Measurements from ENCODE around the gene CEACAM4.

Gene CEACAM4

DNA sequence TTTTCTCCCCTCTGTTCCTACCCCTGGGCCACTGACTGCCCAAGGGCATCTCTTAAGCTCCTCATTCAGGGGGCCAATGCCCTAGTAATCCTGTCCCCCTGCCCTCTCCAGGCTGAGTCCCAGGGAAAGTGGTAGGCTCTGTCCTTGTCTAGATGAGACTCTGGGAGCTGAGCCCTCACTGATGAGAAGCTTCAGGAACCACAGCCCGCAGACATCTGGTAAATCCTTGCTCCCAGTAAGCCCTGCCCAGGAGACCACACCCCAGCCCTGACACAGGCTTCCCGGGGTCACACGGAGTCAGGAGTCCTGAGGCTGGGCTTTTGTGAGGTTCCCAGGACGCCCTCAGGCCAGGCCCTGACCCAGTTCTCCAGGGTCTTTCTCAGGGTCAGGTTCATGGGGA is 1.9 kb downstream of the CEACAM4 start:
- TF ChIP-seq, protein P1, sequence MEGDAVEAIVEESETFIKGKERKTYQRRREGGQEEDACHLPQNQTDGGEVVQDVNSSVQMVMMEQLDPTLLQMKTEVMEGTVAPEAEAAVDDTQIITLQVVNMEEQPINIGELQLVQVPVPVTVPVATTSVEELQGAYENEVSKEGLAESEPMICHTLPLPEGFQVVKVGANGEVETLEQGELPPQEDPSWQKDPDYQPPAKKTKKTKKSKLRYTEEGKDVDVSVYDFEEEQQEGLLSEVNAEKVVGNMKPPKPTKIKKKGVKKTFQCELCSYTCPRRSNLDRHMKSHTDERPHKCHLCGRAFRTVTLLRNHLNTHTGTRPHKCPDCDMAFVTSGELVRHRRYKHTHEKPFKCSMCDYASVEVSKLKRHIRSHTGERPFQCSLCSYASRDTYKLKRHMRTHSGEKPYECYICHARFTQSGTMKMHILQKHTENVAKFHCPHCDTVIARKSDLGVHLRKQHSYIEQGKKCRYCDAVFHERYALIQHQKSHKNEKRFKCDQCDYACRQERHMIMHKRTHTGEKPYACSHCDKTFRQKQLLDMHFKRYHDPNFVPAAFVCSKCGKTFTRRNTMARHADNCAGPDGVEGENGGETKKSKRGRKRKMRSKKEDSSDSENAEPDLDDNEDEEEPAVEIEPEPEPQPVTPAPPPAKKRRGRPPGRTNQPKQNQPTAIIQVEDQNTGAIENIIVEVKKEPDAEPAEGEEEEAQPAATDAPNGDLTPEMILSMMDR (IDR thresholded peaks at IDR 0.05; ENCODE audit: low read depth, low read length) = no peak
- no peak for DNase-seq (ENCODE audit: extremely low read depth, low read depth)

DNA sequence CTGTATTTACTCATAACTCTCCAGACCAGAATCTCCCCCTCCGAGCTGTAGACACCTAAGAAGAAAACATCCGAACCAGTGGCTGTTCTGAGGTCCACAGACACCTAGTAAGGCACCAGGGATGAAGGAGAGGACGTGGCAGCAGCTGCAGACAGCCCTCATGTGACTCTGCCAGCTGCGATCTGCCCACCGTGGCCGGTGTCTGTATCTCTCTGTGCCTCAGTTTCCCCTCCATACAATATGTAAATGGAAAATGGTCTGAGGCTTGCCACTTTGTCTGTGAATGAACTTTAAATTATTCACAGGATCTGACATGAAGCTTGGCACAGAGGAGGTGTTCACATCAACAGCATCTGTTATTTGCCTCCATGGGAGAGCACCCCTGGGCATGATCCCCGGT is 2.4 kb downstream of the CEACAM4 start:
- no peak for DNase-seq (ENCODE audit: extremely low read depth, low read depth)
- TF ChIP-seq, protein P1 (IDR thresholded peaks at IDR 0.05; ENCODE audit: low read depth, low read length) = no peak

DNA sequence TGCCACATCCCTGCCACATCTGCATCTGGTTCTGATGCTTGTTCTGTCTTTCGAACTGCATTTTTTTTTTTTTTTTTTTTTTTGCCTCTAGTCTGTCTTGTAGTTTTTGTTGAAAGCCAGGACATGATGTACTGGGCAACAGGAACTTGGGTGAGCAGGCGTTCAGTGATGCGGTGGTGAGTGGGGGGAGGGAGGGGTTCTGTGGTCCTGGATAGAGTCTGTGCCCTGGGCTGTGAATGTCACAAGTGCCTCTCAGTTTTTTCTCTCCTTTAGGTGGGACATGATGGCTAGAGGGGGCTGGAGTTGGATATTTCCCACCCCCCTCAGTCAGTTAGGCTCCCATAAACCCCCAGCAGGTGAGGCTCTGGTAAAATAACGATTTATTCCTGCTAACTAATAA is 3.5 kb downstream of the CEACAM4 start:
- DNase-seq (ENCODE audit: extremely low read depth, low read depth) = no peak
- TF ChIP-seq, protein P1 (IDR thresholded peaks at IDR 0.05; ENCODE audit: low read depth, low read length) = no peak

DNA sequence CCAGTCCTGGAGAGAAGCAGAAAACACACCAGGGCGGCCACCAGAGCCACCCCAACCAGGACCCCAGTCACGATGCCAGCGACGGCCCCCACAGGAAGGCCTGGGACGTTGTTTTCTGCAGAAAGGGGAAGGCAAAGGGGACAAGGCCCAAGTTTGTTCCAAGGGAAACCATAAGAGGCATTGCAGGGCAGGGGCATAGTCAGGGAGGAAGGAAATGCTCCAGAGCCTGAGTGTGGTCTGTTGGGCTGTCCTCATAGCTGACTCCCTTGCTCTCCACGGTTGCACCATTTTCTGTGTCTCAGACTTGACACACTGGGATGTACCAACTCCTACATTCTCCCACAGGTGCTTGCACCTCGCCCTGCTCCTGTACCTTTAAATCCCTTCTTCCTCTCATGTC is 5.2 kb downstream of the CEACAM4 start:
- DNase-seq (ENCODE audit: extremely low read depth, low read depth) = no peak
- TF ChIP-seq, protein P1 (IDR thresholded peaks at IDR 0.05; ENCODE audit: low read depth, low read length) = no peak

DNA sequence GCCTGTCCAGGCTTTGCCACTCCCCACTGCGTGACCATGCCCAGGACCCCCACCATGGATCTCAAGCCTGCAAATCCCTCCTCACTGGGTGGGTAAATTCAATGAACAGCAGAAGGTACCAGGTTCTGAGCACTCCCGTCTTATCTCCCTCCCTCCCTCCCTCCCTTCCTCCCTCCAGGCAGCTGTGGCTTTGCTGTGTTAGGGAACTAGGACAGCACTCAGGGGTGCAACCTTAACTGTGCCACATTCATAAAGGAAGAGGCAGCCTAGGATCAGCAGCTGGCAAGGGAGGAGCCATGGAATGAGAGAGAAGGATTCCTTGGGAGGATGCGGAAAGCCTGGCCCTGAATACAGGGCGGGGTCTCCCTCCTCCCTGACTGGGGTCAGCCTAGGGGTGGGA is 5.6 kb downstream of the CEACAM4 start:
- no peak for DNase-seq (ENCODE audit: extremely low read depth, low read depth)
- TF ChIP-seq, protein P1 (IDR thresholded peaks at IDR 0.05; ENCODE audit: low read depth, low read length) = no peak

DNA sequence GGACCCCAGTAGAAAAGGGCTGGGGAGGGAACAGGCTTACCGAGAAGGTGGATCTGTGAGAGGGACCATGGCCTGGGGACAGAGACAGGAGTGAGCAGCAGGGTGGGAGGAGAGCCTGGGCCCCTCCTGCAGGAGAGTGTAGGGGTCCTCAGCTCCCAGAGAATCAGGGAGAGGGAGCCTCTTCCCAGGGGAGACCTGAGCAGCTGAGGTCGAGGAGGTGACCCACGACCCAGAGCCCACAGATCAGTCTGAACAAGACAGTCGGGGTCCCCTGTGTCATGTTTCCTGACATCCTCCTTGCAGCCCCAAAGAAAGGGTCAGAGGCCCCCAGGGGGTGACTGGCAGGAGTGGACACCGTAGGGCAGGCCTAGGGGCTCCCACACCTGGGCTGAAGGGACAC is 6.7 kb downstream of the CEACAM4 start:
- TF ChIP-seq, protein P1 (IDR thresholded peaks at IDR 0.05; ENCODE audit: low read depth, low read length) = no peak
- no peak for DNase-seq (ENCODE audit: extremely low read depth, low read depth)

DNA sequence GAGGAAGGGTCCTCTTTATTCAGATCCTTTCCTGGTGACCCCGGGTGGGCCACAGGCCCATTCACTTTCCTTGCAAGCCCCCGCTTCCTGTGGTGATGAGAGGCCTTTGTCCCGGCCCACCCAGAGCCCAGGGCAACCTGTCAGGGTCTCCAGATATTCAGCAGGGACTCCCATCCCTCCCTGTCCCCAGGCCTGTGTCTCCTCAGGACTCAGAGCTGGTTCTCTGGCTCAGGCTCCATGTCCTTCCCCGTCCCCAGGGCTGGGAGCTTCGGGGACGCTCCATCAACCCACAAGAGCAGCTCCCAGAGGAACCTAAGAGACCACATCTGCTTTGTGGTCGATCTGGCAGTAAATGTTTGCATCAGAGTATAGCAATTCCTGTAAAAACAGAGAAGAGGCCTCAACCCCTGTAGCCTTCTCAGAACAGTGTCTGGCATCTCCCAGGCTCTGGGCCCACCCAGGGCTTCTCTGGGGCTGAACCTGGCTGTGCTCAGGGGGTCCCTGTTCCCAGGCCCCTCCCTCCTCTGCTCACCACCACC is 7.8 kb downstream of the CEACAM4 start:
- TF ChIP-seq, protein P1 (IDR thresholded peaks at IDR 0.05; ENCODE audit: low read depth, low read length) = no peak
- no peak for DNase-seq (ENCODE audit: extremely low read depth, low read depth)

Measured in AG09319 (cell line).